Measurements from ENCODE around the gene ADGRG6. TPM values are rescaled to one million over a fixed set of nuclear protein-coding genes. Genes with fewer than 3 reads are reported as not detected.

The ADGRG6 gene
- total and polyA plus RNA-seq, 2 of the 8 experiments (the other 6 are each of a cell fraction or from before 2014, with no cell fraction given): 1.1 to 6.2 TPM

DNA sequence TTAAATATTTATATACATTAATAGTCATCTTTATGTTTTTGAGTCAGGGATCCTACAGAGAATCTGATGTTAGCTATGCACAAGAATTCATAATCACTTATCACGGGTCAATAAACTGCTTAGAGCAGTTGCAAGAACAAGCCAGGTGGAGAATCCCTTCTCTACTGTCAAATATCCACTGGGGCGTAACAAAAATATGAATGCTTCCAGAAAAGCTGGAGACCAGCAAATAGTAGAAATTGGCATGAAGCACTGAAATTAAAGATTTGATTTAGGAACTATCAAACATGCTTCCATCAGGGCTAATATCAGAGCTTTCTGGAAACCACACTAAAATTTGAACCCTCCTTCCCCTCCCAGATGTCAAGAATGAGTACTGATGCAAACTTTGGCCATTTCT lies 37.3 kb downstream of the ADGRG6 start (continued):
- TF ChIP-seq NANOG (IDR thresholded peaks at IDR 0.05; ENCODE audit: insufficient read depth, low read depth, low read length, poor library complexity, severe bottlenecking) (no peak), KDM1A (IDR thresholded peaks at IDR 0.05; ENCODE audit: borderline replicate concordance, low read length) (no peak), RXRA (IDR thresholded peaks at IDR 0.05; ENCODE audit: insufficient read depth, low read depth, low read length) (no peak)

Data from H1 (cell line).